ENCODE data around the gene ADAMTS2.
A peak's percentile ranks its signal among the peaks of the same experiment; 100 is the strongest.

The ADAMTS2 gene

GRCh38 chr5:179163236-179164155 is 181.8 kb downstream of the ADAMTS2 start:
- no peak for DNase-seq (ENCODE audit: low read depth, low spot score)

DNA sequence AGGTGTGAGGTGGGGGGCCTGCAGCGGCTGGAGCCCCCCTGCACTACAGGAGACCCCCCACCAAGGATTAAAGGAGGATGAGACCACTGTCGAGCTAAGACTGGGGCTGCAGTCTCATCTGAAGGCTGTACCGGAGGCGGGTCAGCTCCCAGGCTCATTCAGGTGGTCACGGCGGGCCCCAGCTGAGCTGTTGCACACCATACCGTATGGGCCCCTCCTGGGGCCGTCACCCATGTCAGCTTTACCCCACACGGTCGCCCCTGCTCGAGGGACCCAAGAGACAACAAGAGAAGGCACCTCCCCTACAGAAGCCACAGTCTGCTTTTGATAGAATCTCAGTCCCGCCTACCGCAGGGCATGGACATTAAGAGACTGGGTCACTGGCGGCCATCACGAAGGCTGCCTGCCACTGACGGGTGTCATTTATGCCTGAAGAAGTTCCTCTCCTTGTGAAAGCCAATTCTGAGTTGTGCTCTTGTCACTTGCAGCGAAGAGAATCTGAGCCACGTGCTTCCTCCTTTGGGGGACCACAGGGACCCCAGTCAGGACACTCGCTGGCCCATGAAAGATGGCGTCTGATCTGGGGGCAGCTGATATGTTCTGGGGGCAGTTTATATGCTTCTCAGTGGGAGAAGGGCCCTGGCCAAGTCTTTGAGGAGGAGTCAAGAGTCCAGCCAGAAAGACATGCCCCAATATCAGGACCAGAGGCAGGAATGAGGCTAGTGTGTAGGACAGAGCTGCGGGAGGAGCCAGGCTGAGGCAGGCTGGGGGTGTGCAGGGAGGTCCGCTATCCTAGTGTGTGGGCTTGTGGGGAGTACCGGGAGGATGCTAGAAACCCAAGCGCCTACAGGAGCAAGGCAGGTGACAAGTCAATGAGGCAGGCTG is 182.7 kb downstream of the ADAMTS2 start:
- no peak for DNase-seq (ENCODE audit: low read depth, low spot score)

GRCh38 chr5:179161901-179162300 is 183.4 kb downstream of the ADAMTS2 start:
- DNase-seq (ENCODE audit: low read depth, low spot score) = no peak

- no peak for DNase-seq (ENCODE audit: low read depth, low spot score)
Observed at GRCh38 chr5:179160584-179160983, 184.7 kb downstream of the ADAMTS2 start.

GRCh38 chr5:179158556-179158955 is 186.7 kb downstream of the ADAMTS2 start:
- DNase-seq (ENCODE audit: low read depth, low spot score) = no peak

DNA sequence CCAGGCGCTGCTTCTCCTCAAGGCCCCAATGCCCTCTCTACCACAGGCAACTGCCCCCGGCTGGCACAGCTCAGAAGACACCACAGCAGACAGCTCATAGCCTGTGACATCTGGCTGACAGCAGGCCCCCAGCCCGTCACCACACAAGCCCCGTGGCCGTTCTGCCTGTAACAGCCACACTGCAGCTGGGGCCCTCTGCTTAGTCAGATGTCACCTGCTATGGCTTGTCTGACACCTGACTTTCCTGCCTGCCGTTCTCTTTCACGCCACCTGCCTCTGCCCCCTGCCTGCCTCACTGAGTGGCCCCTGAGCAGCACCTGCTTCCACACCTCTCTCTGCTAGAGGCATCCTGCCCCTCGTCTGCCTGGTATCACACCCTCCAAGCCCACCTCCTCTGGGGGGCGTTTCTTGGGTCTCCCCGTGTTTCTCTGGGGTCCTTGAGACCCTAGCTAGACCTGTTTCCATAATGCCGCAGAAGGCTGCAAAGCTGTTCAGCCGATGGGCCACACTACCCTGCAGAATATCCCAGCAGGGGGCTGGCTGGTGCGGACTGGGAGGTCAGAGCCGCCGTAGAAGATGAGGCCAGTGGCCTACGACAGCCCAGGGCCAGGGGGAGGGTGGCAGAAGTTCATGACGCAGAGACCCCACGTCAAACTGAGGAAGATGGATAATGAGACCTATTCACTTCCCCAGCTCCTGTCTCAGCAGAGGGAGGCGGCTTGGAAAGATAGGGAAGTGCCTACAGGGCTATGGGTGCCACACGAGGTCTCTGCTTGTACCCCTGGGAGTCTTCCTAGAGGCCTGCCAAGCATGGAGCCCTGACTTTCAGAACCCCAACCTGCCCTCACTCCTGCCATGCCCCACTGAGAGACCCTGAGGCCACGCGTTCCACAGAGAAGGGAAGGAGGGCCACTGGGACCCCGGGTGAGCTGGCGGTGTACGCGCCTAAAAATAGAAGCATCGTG is 190.0 kb downstream of the ADAMTS2 start:
- DNase-seq (ENCODE audit: low read depth, low spot score) = no peak

DNA sequence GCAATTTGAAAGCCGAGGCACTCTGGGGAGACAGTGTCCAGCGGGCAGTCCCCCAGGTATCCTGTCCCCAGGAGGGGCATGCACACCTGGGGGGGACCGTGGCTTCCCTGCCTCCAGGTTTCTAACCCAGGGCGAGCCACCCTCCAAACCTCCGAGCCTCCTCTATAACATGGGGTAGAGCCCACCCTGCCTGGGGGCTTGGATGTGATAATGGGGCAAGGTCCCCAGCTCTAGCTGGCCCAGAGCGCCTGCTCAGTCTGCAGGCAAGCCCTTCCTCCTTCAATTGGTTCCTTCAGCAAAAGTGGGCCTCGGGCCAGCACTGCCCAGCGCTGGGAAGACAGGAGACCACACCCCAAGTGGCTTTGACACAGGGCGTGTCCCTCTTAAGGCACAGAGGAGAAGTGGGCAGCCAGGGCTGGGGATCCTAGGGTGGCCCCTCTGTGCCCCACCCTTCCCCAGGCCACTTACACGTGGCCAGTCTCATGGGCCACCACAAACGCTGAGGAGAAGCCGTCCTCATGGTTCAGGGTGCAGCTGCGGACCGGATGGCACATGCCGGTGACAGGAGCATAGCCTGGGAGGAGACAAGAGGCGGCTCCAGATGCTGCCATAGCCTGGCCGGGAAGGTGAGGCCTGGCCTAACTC is 190.8 kb downstream of the ADAMTS2 start:
- DNase-seq (ENCODE audit: low read depth, low spot score) = no peak

DNA sequence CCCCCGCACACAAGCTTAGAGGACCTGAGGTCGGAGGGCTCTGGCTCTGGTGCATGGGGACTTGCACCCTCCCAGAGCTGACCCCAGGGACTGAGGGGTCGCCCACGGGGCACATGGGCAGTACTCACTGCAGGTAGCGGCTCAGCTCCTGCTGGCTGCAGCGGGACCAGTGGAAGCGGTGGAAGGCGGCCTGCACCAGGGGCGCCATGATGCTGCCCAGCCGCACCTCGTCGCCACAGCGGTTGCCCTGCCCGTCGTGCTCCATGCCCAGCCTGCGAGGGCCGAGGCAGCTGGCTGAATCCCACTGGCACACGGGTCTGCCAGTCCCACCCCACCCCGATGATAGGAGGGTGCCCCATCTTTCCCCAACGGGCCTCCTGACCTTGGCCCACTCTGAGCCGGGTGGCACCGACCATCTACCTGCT is 191.3 kb downstream of the ADAMTS2 start:
- no peak for DNase-seq (ENCODE audit: low read depth, low spot score)

DNA sequence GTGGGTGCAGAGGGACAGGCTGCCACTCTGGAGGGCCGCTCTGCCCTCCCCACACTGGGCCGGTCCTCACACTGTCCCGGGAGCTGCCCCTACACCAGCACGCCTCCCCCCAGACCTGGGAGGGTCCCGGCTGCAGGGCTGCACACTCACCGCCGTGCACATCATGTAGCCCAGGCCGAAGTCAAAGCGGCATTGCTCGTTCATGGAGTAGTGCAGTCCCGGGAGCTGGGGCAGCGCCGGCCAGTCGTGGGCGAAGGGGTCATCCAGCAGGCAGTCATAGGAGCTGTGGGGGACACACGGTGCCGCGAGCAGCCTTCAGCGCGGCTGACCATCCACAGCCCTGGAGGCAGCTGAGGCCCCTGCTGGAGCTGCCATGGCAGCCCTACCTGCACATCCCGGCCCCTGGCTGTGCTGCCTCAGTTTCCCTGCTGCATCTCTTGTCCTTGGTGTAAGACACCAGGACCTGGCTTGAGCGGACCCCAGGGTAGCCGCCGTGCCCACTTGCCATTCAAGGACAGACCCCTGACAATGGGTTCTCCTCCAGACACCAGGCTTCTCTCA is 191.8 kb downstream of the ADAMTS2 start:
- DNase-seq (ENCODE audit: low read depth, low spot score) = no peak

GRCh38 chr5:179152941-179153340 is 192.3 kb downstream of the ADAMTS2 start:
- no peak for DNase-seq (ENCODE audit: low read depth, low spot score)

- DNase-seq (ENCODE audit: low read depth, low spot score) = no peak
Observed at GRCh38 chr5:179152144-179152895, 192.9 kb downstream of the ADAMTS2 start.

- no peak for DNase-seq (ENCODE audit: low read depth, low spot score)
Observed at GRCh38 chr5:179151286-179152118, 193.8 kb downstream of the ADAMTS2 start.

DNA sequence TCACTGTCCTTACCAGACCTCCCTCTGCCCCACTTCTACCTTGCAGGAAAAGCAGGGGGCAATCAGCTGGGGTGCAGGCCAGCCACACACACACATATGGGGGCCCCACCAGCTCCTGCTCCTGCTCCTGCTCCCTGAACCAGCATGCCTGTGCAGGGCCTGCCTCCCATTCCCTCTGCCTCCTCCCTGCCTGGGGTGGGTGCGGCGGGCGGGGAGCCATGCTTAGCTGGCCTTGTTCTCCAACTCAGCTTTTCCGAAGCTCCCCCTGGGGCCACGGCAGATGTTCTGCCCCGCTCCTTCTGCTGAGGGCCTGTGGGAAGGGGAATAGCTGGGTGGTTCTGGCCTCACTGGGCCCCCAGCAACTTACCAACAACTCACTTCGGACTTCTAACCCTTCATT is 195.2 kb downstream of the ADAMTS2 start:
- DNase-seq (ENCODE audit: low read depth, low spot score) = no peak

GRCh38 chr5:179149278-179149677 is 196.0 kb downstream of the ADAMTS2 start:
- no peak for DNase-seq (ENCODE audit: low read depth, low spot score)

- DNase-seq (ENCODE audit: low read depth, low spot score) = no peak
Observed at GRCh38 chr5:179148703-179149170, 196.5 kb downstream of the ADAMTS2 start.

GRCh38 chr5:179147991-179148702 is 197.1 kb downstream of the ADAMTS2 start:
- no peak for DNase-seq (ENCODE audit: low read depth, low spot score)

DNA sequence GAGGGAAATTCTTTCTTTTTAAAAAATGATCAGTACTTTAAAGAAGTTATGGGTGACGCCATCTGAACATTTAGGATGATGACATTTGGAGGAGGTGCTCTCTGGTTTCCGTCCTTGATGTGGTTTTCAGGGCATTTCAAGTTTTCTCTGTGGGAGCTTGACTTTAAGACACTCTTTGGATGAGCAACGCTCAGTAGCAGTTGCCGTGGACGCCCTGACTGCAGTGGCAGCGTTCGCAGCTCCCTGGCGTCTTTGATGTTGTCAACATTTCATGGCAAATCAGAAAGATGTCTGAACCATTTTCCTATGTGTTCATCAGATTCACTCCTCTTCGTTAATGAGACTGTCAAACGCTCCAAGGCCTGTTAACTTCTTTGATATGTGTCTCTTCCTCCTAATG is 199.0 kb downstream of the ADAMTS2 start:
- no peak for DNase-seq (ENCODE audit: low read depth, low spot score)

- peak; percentile 76 for DNase-seq (ENCODE audit: low read depth, low spot score)
Observed at GRCh38 chr5:179143446-179143845, 201.8 kb downstream of the ADAMTS2 start.
